GM10847 (cell line): ENCODE measurements around the gene PDILT.

Source experiments
- POLR2A ChIP-seq: IDR thresholded peaks from 2 replicates; pipeline ENCODE4 v1.6.1; 2011; ENCODE audit not compliant: insufficient read length; ENCODE audit errors: extremely low read depth

PDILT gene

DNA sequence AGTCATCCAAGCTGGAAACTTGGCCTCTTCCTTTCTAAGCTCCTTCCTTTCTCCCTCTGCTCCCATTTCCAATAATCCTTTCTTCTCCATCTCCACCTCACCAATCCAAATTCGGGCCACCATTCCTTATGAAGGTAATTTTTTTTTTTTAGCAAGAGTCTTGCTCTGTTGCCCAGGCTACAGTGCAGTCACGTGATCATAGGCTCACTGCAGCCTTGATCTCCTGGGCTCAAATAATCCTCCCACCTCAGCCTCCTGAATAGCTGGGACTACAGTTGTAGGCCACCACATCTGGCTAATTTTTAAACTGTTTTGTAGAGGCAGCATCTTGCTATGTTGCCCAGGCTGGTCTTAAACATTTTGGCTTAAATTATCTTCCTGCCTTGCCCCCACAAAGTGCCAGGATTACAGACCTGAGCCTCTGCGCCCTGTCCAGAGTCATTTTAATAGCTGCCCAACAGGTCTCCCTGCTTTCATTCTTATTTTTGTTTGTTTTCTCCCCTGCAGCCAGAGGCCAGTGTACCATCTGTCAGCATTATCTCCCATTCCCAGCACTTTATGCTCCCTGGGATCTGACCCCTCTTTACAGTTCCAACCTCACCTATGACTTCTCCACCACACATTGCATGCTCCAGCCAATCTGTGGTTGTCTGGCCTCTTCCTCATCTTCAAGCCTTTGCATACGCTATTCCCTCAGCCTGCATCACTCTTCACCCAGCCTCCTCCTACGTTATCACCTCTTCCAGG lies 75.0 kb downstream of the PDILT start:
- no peak for TF ChIP-seq POLR2A

GRCh38 chr16:20327444-20328041 lies 77.0 kb downstream of the PDILT start, which contains the start of gene GP2:
Gene GP2 (minus strand): TSS chr16:20327513. CDS start chr16:20326431, 1,082 bp downstream.
- TF ChIP-seq POLR2A: no peak

DNA sequence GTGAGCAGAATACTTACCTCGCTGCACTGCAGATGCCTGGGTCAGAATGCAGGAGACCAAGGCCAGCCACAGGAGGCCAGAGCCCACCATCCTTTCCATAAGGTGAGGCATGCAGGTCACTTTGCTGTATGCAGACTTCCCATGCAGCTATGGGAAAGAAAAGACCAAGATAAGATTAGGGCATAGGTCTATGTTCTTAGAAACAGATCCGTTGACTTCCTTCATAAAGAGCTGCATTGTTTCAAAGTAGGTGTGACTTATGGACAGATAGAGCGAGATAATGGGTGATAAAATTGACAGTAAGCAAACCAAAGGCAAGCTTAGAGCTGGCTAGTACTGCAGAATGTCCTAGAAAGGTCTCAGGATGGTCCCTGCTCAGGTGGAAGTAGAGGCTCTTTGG lies 78.2 kb downstream of the PDILT start:
- TF ChIP-seq POLR2A: no peak

- no peak for TF ChIP-seq POLR2A
Observed at GRCh38 chr16:20325005-20325404, 79.5 kb downstream of the PDILT start.

- no peak for TF ChIP-seq POLR2A
Observed at GRCh38 chr16:20323591-20324117, 80.9 kb downstream of the PDILT start.

DNA sequence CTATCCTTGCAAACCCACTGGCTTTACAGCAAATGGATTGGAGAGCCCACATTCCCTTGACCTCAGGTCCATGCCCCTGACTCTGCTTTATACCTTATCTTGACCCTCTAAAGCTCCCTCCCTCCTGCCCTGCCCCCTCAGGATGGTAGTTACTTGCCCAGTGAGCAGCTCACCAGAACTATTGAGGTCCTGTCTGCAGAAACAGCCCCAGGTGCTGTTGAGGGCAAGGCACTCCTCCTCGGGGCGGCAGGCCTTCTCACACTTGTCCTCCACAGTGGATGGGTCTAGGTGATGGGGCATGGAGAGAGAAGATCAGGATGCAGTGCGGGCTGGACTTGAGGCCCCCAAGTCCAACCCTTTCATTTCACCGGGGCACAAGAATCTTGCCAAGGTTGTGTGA lies 81.8 kb downstream of the PDILT start:
- TF ChIP-seq POLR2A: no peak

DNA sequence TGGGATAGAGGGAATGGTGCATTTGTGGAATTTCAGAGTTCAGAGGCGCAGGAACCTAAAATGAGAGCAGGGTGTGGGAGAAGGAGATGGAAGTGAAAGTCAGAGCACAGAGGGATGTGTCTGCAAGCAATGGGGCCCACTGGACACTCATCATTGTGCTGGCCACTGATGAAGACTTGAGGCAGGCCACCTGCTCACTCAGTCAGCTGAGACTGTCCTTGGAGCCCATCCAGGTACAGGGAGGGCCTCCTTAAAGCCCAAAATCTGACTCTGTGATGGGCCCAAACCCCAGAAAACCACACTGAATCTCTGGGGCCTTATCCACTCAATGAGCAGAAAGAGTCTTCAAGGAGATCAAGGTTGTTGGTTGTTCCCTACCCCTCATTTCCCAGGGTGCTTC lies 82.9 kb downstream of the PDILT start:
- no peak for TF ChIP-seq POLR2A

GRCh38 chr16:20320592-20320991 lies 83.9 kb downstream of the PDILT start:
- TF ChIP-seq POLR2A: no peak

DNA sequence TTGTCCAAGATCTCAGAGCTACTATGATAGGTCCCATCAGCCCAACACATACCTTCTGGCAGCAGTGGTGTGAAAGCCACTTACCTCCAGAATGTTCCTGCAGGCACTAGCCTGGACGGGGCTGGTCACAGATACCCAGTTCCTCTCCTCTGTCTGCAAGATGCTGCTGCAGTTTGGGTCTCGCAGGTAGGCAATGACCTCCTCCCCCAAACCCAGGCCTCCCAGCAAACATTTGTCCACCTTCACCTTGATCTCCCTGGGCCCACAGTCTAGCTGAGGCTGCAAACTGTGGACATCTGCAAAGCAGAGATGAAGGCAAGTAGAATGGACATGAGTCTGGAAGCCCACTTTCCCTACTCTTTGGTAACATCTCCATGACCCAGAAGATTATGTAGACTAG lies 84.4 kb downstream of the PDILT start:
- TF ChIP-seq POLR2A: no peak

DNA sequence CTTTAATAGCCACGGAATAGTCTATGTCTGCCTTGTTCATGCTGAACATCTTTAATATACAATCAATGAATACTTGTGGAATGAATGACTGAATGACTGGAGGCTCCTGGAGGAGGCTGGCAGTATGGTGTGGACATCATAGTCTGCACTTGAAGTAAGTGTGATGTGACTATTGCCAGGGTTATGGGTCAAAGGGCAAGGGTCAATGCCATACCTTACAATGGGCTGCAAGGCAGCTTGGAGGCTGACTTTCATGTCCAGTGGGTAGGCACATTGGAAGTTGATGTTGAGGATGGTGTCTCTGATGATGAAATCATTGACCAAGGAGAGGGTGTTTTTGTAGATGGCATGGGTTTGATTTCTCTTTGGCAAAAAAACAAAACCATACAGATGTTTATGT lies 85.1 kb downstream of the PDILT start:
- TF ChIP-seq POLR2A: no peak

DNA sequence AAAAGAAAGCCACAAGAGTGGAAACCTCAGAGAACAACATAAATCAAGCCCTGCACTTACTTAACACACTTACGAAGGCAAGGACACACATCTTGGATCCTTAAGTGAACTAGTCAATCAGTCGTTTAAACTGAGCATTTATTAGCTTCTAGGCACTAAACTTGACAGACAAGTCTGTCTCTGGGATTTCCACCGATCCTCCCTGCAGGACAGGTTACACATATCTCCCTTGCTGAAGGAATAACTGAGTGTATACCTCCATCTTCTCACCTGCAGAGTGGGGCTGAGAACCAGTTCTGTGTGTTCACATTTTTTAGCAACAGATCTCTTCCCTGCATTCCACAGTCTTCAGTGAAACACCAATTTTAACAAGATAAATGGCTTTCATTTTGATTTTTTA lies 86.1 kb downstream of the PDILT start:
- TF ChIP-seq POLR2A: no peak

GRCh38 chr16:20318006-20318405 lies 86.5 kb downstream of the PDILT start:
- no peak for TF ChIP-seq POLR2A

DNA sequence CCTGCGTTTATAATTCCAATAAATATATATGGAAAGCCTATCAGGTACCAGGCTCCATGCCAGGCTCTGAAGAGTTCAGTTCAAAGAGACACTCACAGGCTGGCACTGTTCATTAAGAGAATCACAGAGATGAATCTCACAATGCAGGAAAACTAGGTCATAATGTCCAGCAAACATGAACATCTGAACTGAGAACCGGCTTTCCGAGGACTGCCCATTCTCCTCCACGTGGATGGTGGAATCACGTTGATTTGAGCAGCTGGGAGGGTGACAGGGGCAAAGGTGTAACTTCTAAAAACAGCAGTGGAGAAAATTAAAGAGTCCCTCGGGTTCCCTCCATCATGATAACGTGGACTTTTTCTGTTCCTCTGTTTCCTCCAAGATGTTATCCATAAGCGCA lies 87.4 kb downstream of the PDILT start:
- no peak for TF ChIP-seq POLR2A

DNA sequence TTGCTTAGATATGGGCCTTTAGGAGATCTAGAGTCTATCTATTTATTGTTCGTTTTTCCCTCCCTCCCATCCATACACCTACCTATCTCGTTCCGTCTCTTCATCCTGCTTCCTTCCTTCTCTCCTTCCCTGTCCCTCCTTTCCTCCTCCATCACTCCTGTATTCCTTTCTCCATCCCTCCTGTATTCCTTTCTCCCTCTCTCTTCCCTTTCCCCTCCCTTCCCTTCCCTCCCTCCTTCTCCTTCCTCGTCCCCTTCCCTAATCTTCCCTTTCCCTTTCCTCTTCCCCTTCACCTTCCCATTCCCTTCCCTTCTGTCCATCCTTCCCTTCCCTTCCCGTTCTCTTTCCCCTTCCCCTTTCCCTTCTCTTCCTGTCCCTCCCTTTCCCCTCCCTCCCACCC lies 87.8 kb downstream of the PDILT start:
- TF ChIP-seq POLR2A: no peak

DNA sequence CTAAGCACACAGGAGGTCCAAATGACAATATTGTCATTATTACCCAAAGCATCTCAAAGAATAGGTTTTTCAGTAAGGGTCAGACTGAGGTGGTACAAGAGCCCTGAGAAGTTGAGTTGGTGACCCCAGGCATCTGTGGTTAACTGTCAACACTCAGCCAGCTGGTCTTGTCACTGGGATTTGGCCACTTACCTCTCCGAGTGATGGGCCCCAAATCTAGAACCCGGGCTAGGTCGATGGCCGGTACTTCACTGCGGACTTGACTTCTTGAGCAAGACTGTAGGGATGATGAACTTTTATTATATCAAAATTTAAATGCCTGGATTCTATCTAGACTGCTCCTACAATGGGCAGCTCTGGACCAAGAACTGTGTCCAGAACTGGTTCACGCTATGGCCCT lies 88.8 kb downstream of the PDILT start:
- TF ChIP-seq POLR2A: no peak

GRCh38 chr16:20314575-20314974 lies 90.0 kb downstream of the PDILT start:
- no peak for TF ChIP-seq POLR2A

- TF ChIP-seq POLR2A: no peak
Observed at GRCh38 chr16:20313741-20314140, 90.8 kb downstream of the PDILT start.
